Glutamatergic neuron (in vitro differentiated cells): ENCODE measurements around the gene DTYMK. TPM values are rescaled to one million over a fixed set of nuclear protein-coding genes. Genes with fewer than 3 reads are reported as not detected.

Experiments used
- DNase-seq: peaks from one replicate; pipeline ENCODE4 v3.0.0; 2022
- H3K27ac Mint-ChIP-seq: one replicate; pipeline ENCODE4 v1.8.0; 2020; ENCODE audit warnings: mild to moderate bottlenecking, mixed read lengths, inconsistent platforms; ENCODE audit not compliant: unreplicated experiment
- H3K27me3 Mint-ChIP-seq: one replicate; pipeline ENCODE4 v1.8.0; 2020; ENCODE audit warnings: mild to moderate bottlenecking, moderate library complexity, mixed read lengths, inconsistent platforms; ENCODE audit not compliant: unreplicated experiment
- H3K36me3 Mint-ChIP-seq: one replicate; pipeline ENCODE4 v1.8.0; 2020; ENCODE audit warnings: mild to moderate bottlenecking, mixed read lengths, inconsistent platforms; ENCODE audit not compliant: unreplicated experiment
- H3K4me1 Mint-ChIP-seq: one replicate; pipeline ENCODE4 v1.8.0; 2020; ENCODE audit warnings: mild to moderate bottlenecking, low read depth, mixed read lengths, inconsistent platforms; ENCODE audit not compliant: unreplicated experiment
- H3K4me3 Mint-ChIP-seq: one replicate; pipeline ENCODE4 v1.8.0; 2020; ENCODE audit warnings: mild to moderate bottlenecking, mixed read lengths, inconsistent platforms; ENCODE audit not compliant: unreplicated experiment
- H3K9me3 Mint-ChIP-seq: one replicate; pipeline ENCODE4 v1.8.0; 2020; ENCODE audit warnings: mild to moderate bottlenecking, moderate library complexity, mixed read lengths, inconsistent platforms; ENCODE audit not compliant: unreplicated experiment
- CTCF ChIP-seq: fragments of 200-600 bp; sonication (generic); IDR thresholded peaks from one replicate; pipeline ENCODE4 v1.5.0; 2021; ENCODE audit not compliant: partially characterized antibody, unreplicated experiment
- total RNA-seq: library from RNA; stranded (reverse); fragmentation: NEBNext Ultra II Directional; extraction: Animal tissue kit (Norgen Biotek cat#: 25700); gene quantifications from one replicate; pipeline ENCODE4 v1.2.1, GENCODE V29; 2021; ENCODE audit not compliant: unreplicated experiment

Gene DTYMK
- total RNA-seq, 1 donor from 2014 or later, result 32.8 TPM

GRCh38 chr2:241728000-241728399, 41.4 kb upstream of the DTYMK start:
- H3K27ac Mint-ChIP-seq, result no peak overlapping the region
- peaks cover 3% of the 10 kb centered on the region for H3K27me3 Mint-ChIP-seq
- no peak for DNase-seq
- H3K9me3 Mint-ChIP-seq, result peaks cover 13% of the 10 kb centered on the region
- H3K4me1 Mint-ChIP-seq, result no peaks in the 10 kb centered on the region
- peaks cover 15% of the 10 kb centered on the region for H3K36me3 Mint-ChIP-seq
- H3K4me3 Mint-ChIP-seq, result no peak overlapping the region
- no peak for TF ChIP-seq CTCF

GRCh38 chr2:241726459-241726858, 39.8 kb upstream of the DTYMK start:
- Mint-ChIP-seq H3K4me1 (no peaks in the 10 kb centered on the region), H3K36me3 (peaks cover 27% of the 10 kb centered on the region), H3K27me3 (peaks cover 5% of the 10 kb centered on the region), H3K27ac (no peak overlapping the region), H3K4me3 (no peak overlapping the region), H3K9me3 (peaks cover 15% of the 10 kb centered on the region)
- DNase-seq, result no peak
- TF ChIP-seq CTCF, result no peak

GRCh38 chr2:241724975-241725870, 38.6 kb upstream of the DTYMK start:
- no peaks in the 10 kb centered on the region for H3K4me1 Mint-ChIP-seq
- H3K27me3 Mint-ChIP-seq, result peaks cover 4% of the 10 kb centered on the region
- peaks cover 29% of the 10 kb centered on the region for H3K36me3 Mint-ChIP-seq
- TF ChIP-seq CTCF, result no peak
- H3K27ac Mint-ChIP-seq, result no peak overlapping the region
- H3K4me3 Mint-ChIP-seq, result no peak overlapping the region
- DNase-seq, result no peak
- H3K9me3 Mint-ChIP-seq, result peaks cover 16% of the 10 kb centered on the region

- H3K4me1 Mint-ChIP-seq, result no peaks in the 10 kb centered on the region
- DNase-seq, result no peak
- no peak overlapping the region for H3K4me3 Mint-ChIP-seq
- H3K27ac Mint-ChIP-seq, result no peak overlapping the region
- H3K9me3 Mint-ChIP-seq, result peaks cover 15% of the 10 kb centered on the region
- TF ChIP-seq CTCF, result no peak
- peaks cover 29% of the 10 kb centered on the region for H3K36me3 Mint-ChIP-seq
- H3K27me3 Mint-ChIP-seq, result peaks cover 4% of the 10 kb centered on the region
Observed at GRCh38 chr2:241724259-241724974, 37.8 kb upstream of the DTYMK start.
